MCF 10A (cell line): Measurements from ENCODE around the gene SYNDIG1. TPM values are rescaled to one million over a fixed set of nuclear protein-coding genes. Genes with fewer than 3 reads are reported as not detected.

Experiments used
- BruUV-seq: library from RNA; stranded (reverse); fragments of 400-500 nt; replicated peaks from 2 replicates; lab custom pipeline; 2021; lab: Mats Ljungman, UMichigan
- CTCF ChIA-PET: fragments of 300-600 bp; sonication (Branson Sonifier 250); formaldehyde crosslinking; extraction: SDS; loops from one replicate; lab custom pipeline; 2021; ENCODE audit warnings: antibody characterized with exemption, inconsistent platforms; lab: Yijun Ruan, JAX
- POLR2A ChIA-PET: fragments of 300-600, 350-650 bp; sonication (Branson Sonifier 250); formaldehyde crosslinking; extraction: SDS; loops from one replicate; lab custom pipeline; 2020; ENCODE audit warnings: antibody characterized with exemption, inconsistent platforms; lab: Yijun Ruan, JAX
- DNase-seq: peaks from one replicate; pipeline ENCODE4 v3.0.0-alpha.2; 2018; ENCODE audit not compliant: unreplicated experiment
- H3K27ac Mint-ChIP-seq: one replicate; pipeline ENCODE4 v1.8.0; 2022; ENCODE audit warnings: mild to moderate bottlenecking, low read depth, mixed read lengths; ENCODE audit not compliant: unreplicated experiment
- H3K27me3 Mint-ChIP-seq: one replicate; pipeline ENCODE4 v1.8.0; 2022; ENCODE audit warnings: mixed read lengths; ENCODE audit not compliant: insufficient read depth, unreplicated experiment
- H3K36me3 Mint-ChIP-seq: one replicate; pipeline ENCODE4 v1.8.0; 2022; ENCODE audit warnings: mild to moderate bottlenecking, moderate library complexity, mixed read lengths; ENCODE audit not compliant: insufficient read depth, unreplicated experiment
- H3K4me1 Mint-ChIP-seq: one replicate; pipeline ENCODE4 v1.8.0; 2022; ENCODE audit warnings: mixed read lengths; ENCODE audit not compliant: insufficient read depth, unreplicated experiment
- H3K4me3 Mint-ChIP-seq: one replicate; pipeline ENCODE4 v1.8.0; 2022; ENCODE audit warnings: mild to moderate bottlenecking, moderate library complexity, mixed read lengths; ENCODE audit not compliant: unreplicated experiment
- H3K9me3 Mint-ChIP-seq: one replicate; pipeline ENCODE4 v1.8.0; 2022; ENCODE audit warnings: mixed read lengths; ENCODE audit not compliant: unreplicated experiment
- CTCF ChIP-seq: fragments of 200-600 bp; IDR thresholded peaks from one replicate; pipeline ENCODE4 v1.8.0; 2022; ENCODE audit warnings: antibody characterized with exemption, mild to moderate bottlenecking; ENCODE audit not compliant: unreplicated experiment
- intact Hi-C: fragments of 100-400 bp; cut with micrococcal nuclease; formaldehyde crosslinking; loops from 2 replicates; pipeline ENCODE4 v1.14.1; 2022
- total RNA-seq: library from RNA; stranded (reverse); gene quantifications from 2 replicates; pipeline ENCODE4 v1.2.3, GENCODE V29; 2022

Gene SYNDIG1
- total RNA-seq, 1 experiment from 2014 or later, result not detected

GRCh38 chr20:24567508-24567907, 98.1 kb downstream of the SYNDIG1 start:
- H3K4me3 Mint-ChIP-seq, result no peak overlapping the region
- no peaks in the 10 kb centered on the region for H3K36me3 Mint-ChIP-seq
- no peaks in the 10 kb centered on the region for H3K27me3 Mint-ChIP-seq
- DNase-seq, result no peak
- no TSS peak for BruUV-seq
- CTCF ChIA-PET, result no interaction called here
- intact Hi-C loops, result no loop called here
- no peaks in the 10 kb centered on the region for H3K4me1 Mint-ChIP-seq
- TF ChIP-seq CTCF, result no peak
- H3K27ac Mint-ChIP-seq, result no peak overlapping the region
- POLR2A ChIA-PET, result no interaction called here
- peaks cover 9% of the 10 kb centered on the region for H3K9me3 Mint-ChIP-seq

DNA sequence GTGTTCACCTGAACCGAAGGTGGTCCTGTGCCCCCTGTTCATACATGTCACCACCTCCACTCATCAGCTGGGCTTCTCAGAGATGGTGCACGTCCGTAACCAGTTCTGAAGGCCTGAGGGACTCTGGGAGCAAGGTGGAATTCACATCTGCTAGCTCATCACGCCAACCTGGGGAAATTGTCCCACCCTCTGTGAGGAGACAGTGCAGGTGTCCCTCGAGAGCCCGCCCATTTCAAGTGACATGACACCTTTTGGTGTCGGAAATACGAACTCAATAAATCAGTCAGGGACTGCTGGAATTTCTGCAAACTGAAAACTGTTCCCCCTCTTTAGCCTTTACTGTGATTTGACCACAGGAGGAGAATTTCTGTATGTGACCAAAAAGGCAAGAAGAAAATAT, 99.4 kb downstream of the SYNDIG1 start:
- ChIA-PET CTCF (no interaction called here), POLR2A (interaction anchor here (0.7 kb wide), 1 partner anchor 213 kb away, joined by 4 read pairs; no protein-coding TSS in a partner anchor)
- H3K4me1 Mint-ChIP-seq, result no peaks in the 10 kb centered on the region
- no peaks in the 10 kb centered on the region for H3K27me3 Mint-ChIP-seq
- H3K9me3 Mint-ChIP-seq, result peaks cover 9% of the 10 kb centered on the region
- no peak for TF ChIP-seq CTCF
- no TSS peak for BruUV-seq
- no peak overlapping the region for H3K4me3 Mint-ChIP-seq
- no peak overlapping the region for H3K27ac Mint-ChIP-seq
- H3K36me3 Mint-ChIP-seq, result no peaks in the 10 kb centered on the region
- no peak for DNase-seq
- intact Hi-C loops, result no loop called here

- Mint-ChIP-seq H3K4me3 (no peak overlapping the region), H3K27ac (no peak overlapping the region), H3K9me3 (peaks cover 2% of the 10 kb centered on the region), H3K27me3 (no peaks in the 10 kb centered on the region), H3K36me3 (no peaks in the 10 kb centered on the region), H3K4me1 (no peaks in the 10 kb centered on the region)
- intact Hi-C loops, result no loop called here
- ChIA-PET CTCF (no interaction called here), POLR2A (no interaction called here)
- BruUV-seq, result no TSS peak
- DNase-seq, result no peak
- TF ChIP-seq CTCF, result no peak
These were observed 101.7 kb downstream of the SYNDIG1 start for GRCh38 chr20:24571159-24571558.

DNA sequence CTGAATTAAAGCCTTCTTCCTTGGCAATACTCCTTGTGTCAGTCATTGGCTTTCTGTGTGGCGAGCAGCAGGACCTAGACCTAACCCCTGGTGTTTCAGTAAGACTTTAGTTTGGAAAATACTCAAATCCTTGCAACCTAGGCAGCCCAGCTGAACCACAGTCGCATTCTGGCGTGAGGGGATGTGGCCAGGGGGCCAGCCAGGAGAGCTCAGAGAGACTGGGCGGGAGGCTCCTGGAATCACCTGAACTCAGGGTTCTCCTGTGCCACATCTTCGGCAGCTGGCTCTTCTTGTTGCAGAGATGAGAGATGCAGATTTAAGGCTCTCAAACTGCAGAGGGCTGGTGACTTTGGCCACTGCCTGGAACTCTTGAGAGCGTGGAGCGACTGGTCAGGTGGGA, 102.7 kb downstream of the SYNDIG1 start:
- Mint-ChIP-seq H3K9me3 (peaks cover 12% of the 10 kb centered on the region), H3K4me3 (no peak overlapping the region), H3K27me3 (no peaks in the 10 kb centered on the region), H3K4me1 (no peaks in the 10 kb centered on the region), H3K27ac (no peak overlapping the region), H3K36me3 (no peaks in the 10 kb centered on the region)
- ChIA-PET CTCF (no interaction called here), POLR2A (no interaction called here)
- no peak for TF ChIP-seq CTCF
- intact Hi-C loops, result no loop called here
- no TSS peak for BruUV-seq
- no peak for DNase-seq
